Inferior parietal cortex (tissue), 1 donor: Measurements from ENCODE around the gene ATP23.

Source experiments
- DNase-seq: peaks from one replicate; pipeline ENCODE4 v3.0.0-alpha.2; 2016; ENCODE audit errors: extremely low spot score

The ATP23 gene

DNA sequence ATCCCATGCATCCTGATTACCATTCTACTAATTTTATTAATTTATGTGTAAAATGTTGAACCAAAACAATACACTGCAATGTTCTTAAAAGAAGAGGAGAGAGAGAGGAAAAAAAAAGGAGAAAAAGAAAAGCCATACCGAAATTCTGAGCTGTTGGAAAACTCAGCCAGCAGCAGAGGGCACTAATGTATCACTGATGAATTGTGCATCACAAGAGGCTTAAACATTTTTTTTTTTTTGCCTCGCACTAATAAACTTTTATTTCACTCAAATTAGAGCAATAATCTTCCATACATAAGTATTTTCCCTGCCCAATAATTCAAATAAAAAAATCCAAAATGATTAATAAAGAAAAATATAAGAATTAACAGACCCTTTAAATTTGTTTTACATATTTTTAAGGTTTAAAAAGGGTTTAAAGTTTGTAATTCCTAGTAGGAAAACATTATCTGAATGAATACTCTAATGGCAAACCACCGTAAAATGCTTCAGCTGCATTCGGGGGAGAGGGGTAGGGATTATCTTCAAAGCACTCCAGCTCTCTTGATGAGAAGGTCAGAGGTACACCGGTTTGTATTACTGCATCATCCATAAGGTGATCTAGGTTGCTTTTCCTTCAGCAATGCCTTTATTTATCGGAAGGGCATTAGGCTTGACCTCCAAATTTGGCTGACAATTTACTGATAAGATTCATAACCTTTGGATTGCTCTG, 41.9 kb downstream of the ATP23 start:
- DNase-seq = peak; percentile 58

DNA sequence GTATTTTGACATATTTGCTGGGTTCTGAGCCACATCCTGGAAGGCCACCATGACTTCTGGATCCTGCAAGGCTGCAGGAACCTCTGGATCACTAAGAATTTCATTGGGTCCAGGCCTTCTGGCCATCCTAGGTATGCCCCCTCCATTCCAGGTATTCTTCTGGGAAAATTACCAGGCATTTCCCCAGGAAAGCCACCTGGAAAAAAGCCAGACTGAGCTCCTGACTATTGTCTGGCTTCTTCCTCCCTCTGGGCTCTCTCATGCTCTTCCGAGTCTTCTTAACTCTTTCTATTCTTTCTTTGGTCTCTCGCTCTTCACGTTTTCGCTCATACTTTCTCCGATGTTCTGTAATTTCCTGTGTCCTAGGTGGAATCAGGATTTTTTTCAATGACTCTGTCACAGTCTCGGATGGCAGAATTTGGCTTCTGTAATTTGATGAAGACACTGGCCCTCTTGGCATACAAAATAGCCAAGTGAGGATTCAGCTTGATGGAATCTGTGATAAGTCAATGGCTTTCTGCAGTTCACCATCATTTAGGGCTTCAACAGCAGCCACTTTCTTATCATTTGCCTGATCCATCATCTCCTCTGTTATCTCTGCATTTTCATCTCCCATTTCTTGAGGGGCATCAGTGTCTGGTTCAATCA, 42.6 kb downstream of the ATP23 start:
- no peak for DNase-seq

- no peak for DNase-seq
These were observed 43.3 kb downstream of the ATP23 start for GRCh38 chr12:57984629-57985151.

DNA sequence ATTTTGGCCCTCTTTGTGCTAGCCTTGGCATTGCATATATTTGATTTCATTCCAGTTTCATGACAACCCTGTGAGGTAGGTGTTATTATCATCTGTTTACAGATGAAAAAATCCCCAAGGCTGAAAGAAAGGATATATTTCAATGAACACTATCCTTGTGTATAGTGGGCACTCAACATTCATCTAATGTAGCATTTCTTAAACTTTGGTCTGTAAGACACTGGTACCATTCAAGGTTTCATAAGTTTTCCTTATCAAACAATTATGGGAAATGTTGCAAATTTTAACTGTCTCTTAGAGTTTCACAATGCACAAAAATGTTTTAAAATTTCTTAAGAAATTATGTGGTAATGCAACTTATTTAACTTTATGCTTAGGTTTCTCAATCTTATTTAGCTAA, 44.3 kb downstream of the ATP23 start:
- DNase-seq = no peak

- DNase-seq = no peak
These were observed 48.5 kb downstream of the ATP23 start for GRCh38 chr12:57989838-57990237.

- DNase-seq = no peak
These were observed 49.0 kb downstream of the ATP23 start for GRCh38 chr12:57990241-57990883.

GRCh38 chr12:57992001-57992400, 50.6 kb downstream of the ATP23 start:
- no peak for DNase-seq

DNA sequence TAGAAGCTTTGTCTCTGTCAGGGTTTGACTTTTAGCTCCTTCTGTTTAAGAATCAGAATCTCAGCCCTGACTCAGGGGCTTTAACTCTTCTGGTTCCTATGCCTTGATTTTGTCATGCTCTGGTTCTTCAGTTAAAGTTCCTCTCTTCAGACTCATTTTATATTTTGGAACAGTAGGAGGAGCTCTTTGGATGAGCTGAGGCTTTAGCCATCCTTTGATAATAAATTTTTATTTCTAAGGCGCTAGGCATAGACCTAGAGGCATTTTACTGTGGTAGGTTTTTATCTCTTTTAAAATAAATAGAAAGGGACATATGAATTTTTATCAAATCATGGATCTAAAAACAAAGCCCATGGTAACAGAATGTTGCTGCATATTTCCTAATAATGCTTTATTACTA, 51.7 kb downstream of the ATP23 start:
- no peak for DNase-seq

GRCh38 chr12:57993834-57994233, 52.5 kb downstream of the ATP23 start:
- no peak for DNase-seq

DNA sequence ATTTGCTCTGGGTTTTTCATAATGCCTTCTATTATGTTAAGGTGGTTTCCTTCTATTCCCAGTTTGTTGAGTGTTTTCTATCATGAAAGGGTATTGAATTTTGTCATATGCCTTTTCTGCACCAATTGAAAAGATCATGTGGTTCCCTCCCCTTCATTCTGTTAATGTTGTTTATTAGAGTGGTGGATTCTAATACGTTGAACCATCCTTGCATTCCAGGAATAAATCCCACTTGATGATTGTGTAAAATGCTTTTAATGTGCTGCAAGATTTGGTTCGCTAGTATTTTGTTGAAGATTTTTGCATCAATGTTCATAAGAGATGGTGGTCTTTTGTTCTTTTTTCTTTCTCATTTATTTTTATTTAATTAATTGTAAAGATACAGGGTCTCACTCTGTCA, 55.2 kb downstream of the ATP23 start:
- DNase-seq = no peak

- DNase-seq = no peak
These were observed 56.9 kb downstream of the ATP23 start for GRCh38 chr12:57998251-57998650.

DNA sequence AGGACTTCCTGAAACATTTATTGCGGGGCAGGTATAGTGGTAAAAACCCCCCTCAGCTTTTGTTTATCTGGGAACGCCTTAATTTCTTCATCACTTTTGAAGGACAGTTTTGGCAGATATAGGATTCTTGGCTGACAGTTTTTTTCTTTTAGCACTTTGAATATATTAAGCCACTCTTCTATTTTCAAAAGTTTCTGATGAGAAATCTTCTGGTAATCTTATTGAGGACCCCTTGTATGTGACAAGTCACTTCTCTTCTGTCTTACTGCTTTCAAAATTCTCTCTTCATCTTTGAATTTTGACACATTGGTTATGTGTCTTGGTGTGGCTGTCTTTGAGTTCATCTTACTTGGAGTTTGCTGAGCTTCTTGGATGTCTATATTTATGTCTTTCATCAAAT, 59.1 kb downstream of the ATP23 start:
- DNase-seq = no peak

GRCh38 chr12:58007875-58008274, 66.5 kb downstream of the ATP23 start:
- DNase-seq = no peak

GRCh38 chr12:58008634-58009033, 67.3 kb downstream of the ATP23 start:
- no peak for DNase-seq
